DOHH2 (cell line): ENCODE data around the gene HLA-F.

Experiments used
- EZH2phosphoT487 ChIP-seq: fragments of 200-600 bp; sonication (generic); IDR thresholded peaks from 2 replicates; pipeline ENCODE4 v1.6.1; 2017; ENCODE audit warnings: borderline replicate concordance, mild to moderate bottlenecking, antibody characterized with exemption, low read length, moderate library complexity, mixed read lengths
- TF ChIP-seq, protein P1 (sequence below): fragments of 200-600 bp; sonication (generic); IDR thresholded peaks from one replicate; pipeline ENCODE4 v1.5.1; 2014; ENCODE audit warnings: antibody characterized with exemption, mild to moderate bottlenecking, low read depth, low read length; ENCODE audit not compliant: poor library complexity, severe bottlenecking

DNA sequence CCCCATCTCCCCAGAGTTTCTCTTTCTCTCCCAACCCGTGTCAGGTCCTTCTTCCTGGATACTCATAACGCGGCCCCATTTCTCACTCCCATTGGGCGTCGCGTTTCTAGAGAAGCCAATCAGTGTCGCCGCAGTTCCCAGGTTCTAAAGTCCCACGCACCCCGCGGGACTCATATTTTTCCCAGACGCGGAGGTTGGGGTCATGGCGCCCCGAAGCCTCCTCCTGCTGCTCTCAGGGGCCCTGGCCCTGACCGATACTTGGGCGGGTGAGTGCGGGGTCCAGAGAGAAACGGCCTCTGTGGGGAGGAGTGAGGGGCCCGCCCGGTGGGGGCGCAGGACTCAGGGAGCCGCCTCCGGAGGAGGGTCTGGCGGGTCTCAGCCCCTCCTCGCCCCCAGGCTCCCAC is at the start of gene HLA-F:
- TF ChIP-seq, protein P1, sequence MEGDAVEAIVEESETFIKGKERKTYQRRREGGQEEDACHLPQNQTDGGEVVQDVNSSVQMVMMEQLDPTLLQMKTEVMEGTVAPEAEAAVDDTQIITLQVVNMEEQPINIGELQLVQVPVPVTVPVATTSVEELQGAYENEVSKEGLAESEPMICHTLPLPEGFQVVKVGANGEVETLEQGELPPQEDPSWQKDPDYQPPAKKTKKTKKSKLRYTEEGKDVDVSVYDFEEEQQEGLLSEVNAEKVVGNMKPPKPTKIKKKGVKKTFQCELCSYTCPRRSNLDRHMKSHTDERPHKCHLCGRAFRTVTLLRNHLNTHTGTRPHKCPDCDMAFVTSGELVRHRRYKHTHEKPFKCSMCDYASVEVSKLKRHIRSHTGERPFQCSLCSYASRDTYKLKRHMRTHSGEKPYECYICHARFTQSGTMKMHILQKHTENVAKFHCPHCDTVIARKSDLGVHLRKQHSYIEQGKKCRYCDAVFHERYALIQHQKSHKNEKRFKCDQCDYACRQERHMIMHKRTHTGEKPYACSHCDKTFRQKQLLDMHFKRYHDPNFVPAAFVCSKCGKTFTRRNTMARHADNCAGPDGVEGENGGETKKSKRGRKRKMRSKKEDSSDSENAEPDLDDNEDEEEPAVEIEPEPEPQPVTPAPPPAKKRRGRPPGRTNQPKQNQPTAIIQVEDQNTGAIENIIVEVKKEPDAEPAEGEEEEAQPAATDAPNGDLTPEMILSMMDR = peak; percentile 26
- no peak for TF ChIP-seq EZH2phosphoT487
